Keratinocyte (primary cell): ENCODE results near the gene POP4. TPM values are rescaled to one million over a fixed set of nuclear protein-coding genes. Genes with fewer than 3 reads are reported as not detected.
A peak's percentile ranks its signal among the peaks of the same experiment; 100 is the strongest.

ENCODE experiments used
- DNase-seq: peaks from one replicate; pipeline ENCODE4 v3.0.0-alpha.2; 2011; ENCODE audit warnings: low read depth, missing footprints, low spot score
- FAIRE-seq: peaks from 2 replicates; lab custom pipeline; 2011; peaks lifted over from hg19 to GRCh38; lab: Jason Lieb, UNC
- H2AFZ ChIP-seq: 2 replicates; pipeline ENCODE4 v1.6.0; 2012; ENCODE audit warnings: low read length, control low read depth, inconsistent platforms; ENCODE audit not compliant: control insufficient read depth
- H3K27ac ChIP-seq: 2 replicates; pipeline ENCODE4 v1.5.1; 2011; ENCODE audit warnings: low read length; ENCODE audit not compliant: control insufficient read depth, insufficient read depth
- H3K27me3 ChIP-seq: 3 replicates; pipeline ENCODE4 v1.6.0; 2011; ENCODE audit warnings: low read length; ENCODE audit not compliant: control insufficient read depth, insufficient read depth; ENCODE audit errors: extremely low read depth
- H3K36me3 ChIP-seq, 2 experiments: 2 replicates in 1 of 2; 3 replicates in 1 of 2; pipeline ENCODE4 v1.5.1; 2011; ENCODE audit warnings: low read length in 2 of 2, mild to moderate bottlenecking in 1 of 2; ENCODE audit not compliant: control insufficient read depth in 2 of 2, insufficient read depth in 2 of 2; ENCODE audit errors: extremely low read depth in 1 of 2
- H3K4me1 ChIP-seq: 3 replicates; pipeline ENCODE4 v1.5.1; 2011; ENCODE audit warnings: low read length; ENCODE audit not compliant: control insufficient read depth, insufficient read depth; ENCODE audit errors: extremely low read depth
- H3K4me2 ChIP-seq: 3 replicates; pipeline ENCODE4 v1.6.0; 2011; ENCODE audit warnings: low read depth, low read length; ENCODE audit not compliant: control insufficient read depth, insufficient read depth; ENCODE audit errors: extremely low read depth
- H3K4me3 ChIP-seq, 3 experiments: fragments of 200-600 bp in 1 of 3; sonication (generic) in 1 of 3; 2 replicates in 2 of 3; 3 replicates in 1 of 3; pipeline ENCODE4 v1.5.1; 2011 to 2016; ENCODE audit warnings: low read length in 3 of 3, mild to moderate bottlenecking in 3 of 3, control low read depth in 2 of 3, inconsistent platforms in 1 of 3, low read depth in 1 of 3, mixed read lengths in 1 of 3, mixed run types in 1 of 3, moderate library complexity in 1 of 3; ENCODE audit not compliant: control insufficient read depth in 2 of 3, insufficient read depth in 2 of 3; ENCODE audit errors: extremely low read depth in 1 of 3
- H3K79me2 ChIP-seq: 2 replicates; pipeline ENCODE4 v1.6.0; 2012; ENCODE audit warnings: low read length; ENCODE audit not compliant: control insufficient read depth, insufficient read depth
- H3K9ac ChIP-seq: 3 replicates; pipeline ENCODE4 v1.6.0; 2011; ENCODE audit warnings: low read length; ENCODE audit not compliant: control insufficient read depth, insufficient read depth; ENCODE audit errors: extremely low read depth
- H3K9me1 ChIP-seq: 3 replicates; pipeline ENCODE4 v1.6.0; 2011; ENCODE audit warnings: low read length; ENCODE audit not compliant: control insufficient read depth, insufficient read depth; ENCODE audit errors: extremely low read depth
- H3K9me3 ChIP-seq: 2 replicates; pipeline ENCODE4 v1.5.1; 2012; ENCODE audit warnings: low read depth, low read length; ENCODE audit not compliant: control insufficient read depth
- H4K20me1 ChIP-seq: 3 replicates; pipeline ENCODE4 v1.6.0; 2011; ENCODE audit warnings: low read length; ENCODE audit not compliant: control insufficient read depth, insufficient read depth; ENCODE audit errors: extremely low read depth
- EZH2 ChIP-seq: IDR thresholded peaks from one replicate; pipeline ENCODE4 v1.6.1; 2012; ENCODE audit warnings: inconsistent platforms, mild to moderate bottlenecking, low read length, moderate library complexity
- dilution Hi-C: fragments of 300-500 bp; cut with MboI; formaldehyde crosslinking; loops from one replicate; pipeline ENCODE4 v1.7.0; 2020; ENCODE audit warnings: low sequenced_read_pairs; ENCODE audit not compliant: extremely low pct_ligation_motif_present
- polyA plus RNA-seq, 5 experiments: library from polyadenylated mRNA; depleted of rRNA in 3 of 5; stranded (reverse) in 3 of 5; stranded (forward) in 1 of 5; unstranded in 1 of 5; fragments of >200 nt; gene quantifications; 1 replicate in 1 of 5; 2 replicates in 3 of 5; 3 replicates in 1 of 5; pipeline versions ENCODE4 v1.2.1 to v1.2.3, GENCODE V29; 2011 to 2012; ENCODE audit warnings: missing spikeins in 2 of 5, low read depth in 1 of 5, low replicate concordance in 1 of 5
- TF ChIP-seq, protein P1 (sequence below), 3 experiments: IDR thresholded peaks in 1 of 3; conservative IDR thresholded peaks in 1 of 3; optimal IDR thresholded peaks in 1 of 3; 2 replicates in 2 of 3; 3 replicates in 1 of 3; pipeline versions ENCODE3 to v1.5.1; 2011; ENCODE audit warnings: low read length in 3 of 3, mild to moderate bottlenecking in 3 of 3, moderate library complexity in 2 of 3, control low read depth in 1 of 3, inconsistent platforms in 1 of 3; ENCODE audit not compliant: insufficient read depth in 2 of 3; ENCODE audit errors: extremely low read depth in 1 of 3

The POP4 gene
- polyA plus RNA-seq, 1 donor (not counting 4 experiments of a cell fraction or from before 2014, with no cell fraction given) = 104 TPM

- Histone ChIP-seq H3K79me2 (peaks cover 19% of the 10 kb centered on the region), H3K4me3 (no peak overlapping the region), H3K27me3 (peaks cover 4% of the 10 kb centered on the region), H3K9ac (no peak overlapping the region), H3K9me3 (no peaks in the 10 kb centered on the region), H3K27ac (no peak overlapping the region), H3K4me2 (no peak overlapping the region), H3K4me1 (peaks cover 6% of the 10 kb centered on the region), H3K9me1 (no peaks in the 10 kb centered on the region), H2AFZ (no peak overlapping the region), H3K36me3 (no peaks in the 10 kb centered on the region), H4K20me1 (no peaks in the 10 kb centered on the region)
- dilution Hi-C loops = loop anchor here (10.0 kb wide), 1 partner anchor 111 kb away; the partner anchor contains the start of gene C19orf12
- TF ChIP-seq, protein P1, sequence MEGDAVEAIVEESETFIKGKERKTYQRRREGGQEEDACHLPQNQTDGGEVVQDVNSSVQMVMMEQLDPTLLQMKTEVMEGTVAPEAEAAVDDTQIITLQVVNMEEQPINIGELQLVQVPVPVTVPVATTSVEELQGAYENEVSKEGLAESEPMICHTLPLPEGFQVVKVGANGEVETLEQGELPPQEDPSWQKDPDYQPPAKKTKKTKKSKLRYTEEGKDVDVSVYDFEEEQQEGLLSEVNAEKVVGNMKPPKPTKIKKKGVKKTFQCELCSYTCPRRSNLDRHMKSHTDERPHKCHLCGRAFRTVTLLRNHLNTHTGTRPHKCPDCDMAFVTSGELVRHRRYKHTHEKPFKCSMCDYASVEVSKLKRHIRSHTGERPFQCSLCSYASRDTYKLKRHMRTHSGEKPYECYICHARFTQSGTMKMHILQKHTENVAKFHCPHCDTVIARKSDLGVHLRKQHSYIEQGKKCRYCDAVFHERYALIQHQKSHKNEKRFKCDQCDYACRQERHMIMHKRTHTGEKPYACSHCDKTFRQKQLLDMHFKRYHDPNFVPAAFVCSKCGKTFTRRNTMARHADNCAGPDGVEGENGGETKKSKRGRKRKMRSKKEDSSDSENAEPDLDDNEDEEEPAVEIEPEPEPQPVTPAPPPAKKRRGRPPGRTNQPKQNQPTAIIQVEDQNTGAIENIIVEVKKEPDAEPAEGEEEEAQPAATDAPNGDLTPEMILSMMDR (optimal IDR thresholded peaks at IDR 0.05 in 1 of 3, IDR thresholded peaks at IDR 0.05 in 1 of 3, conservative IDR thresholded peaks at IDR 0.05 in 1 of 3; ENCODE audit: extremely low read depth in 1 of 3, insufficient read depth in 2 of 3, low read length in 3 of 3) = no peak
- TF ChIP-seq EZH2 = no peak
- no peak for FAIRE-seq
- DNase-seq = no peak
Observed at GRCh38 chr19:29603308-29603707, 2.8 kb upstream of the POP4 start.

DNA sequence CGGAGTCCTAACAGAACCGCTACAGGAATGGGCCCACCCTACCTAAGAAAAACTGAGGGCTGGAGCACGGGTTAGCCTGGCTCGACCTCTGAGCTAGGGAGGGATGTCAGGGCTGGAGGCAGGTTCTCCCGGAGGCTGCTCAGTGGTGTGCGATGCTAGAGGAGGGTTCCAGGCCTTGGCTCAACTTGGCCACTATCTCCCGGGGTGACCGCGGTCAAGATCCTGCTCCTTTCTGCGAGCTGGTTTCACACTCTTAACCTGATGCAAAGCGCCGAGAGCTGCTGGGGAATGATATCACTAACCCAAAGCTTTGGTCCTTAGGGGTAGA, 301 bp downstream of the POP4 start:
- FAIRE-seq = no peak
- no peak for TF ChIP-seq EZH2
- H3K36me3 ChIP-seq = peaks cover 10 to 18% of the 10 kb centered on the region in 2 experiments

GRCh38 chr19:29609636-29610035, 3.6 kb downstream of the POP4 start:
- no peak overlapping the region for H3K27ac ChIP-seq
- no peak overlapping the region for H3K9ac ChIP-seq
- DNase-seq = no peak
- dilution Hi-C loops = loop anchor here (10.0 kb wide), 1 partner anchor 105 kb away; the partner anchor contains the start of gene C19orf12
- H3K4me3 ChIP-seq = no peak overlapping the region
- H3K4me2 ChIP-seq = no peak overlapping the region
- FAIRE-seq = no peak
- TF ChIP-seq, protein P1 (optimal IDR thresholded peaks at IDR 0.05 in 1 of 3, IDR thresholded peaks at IDR 0.05 in 1 of 3, conservative IDR thresholded peaks at IDR 0.05 in 1 of 3; ENCODE audit: extremely low read depth in 1 of 3, insufficient read depth in 2 of 3, low read length in 3 of 3) = no peak
- no peak for TF ChIP-seq EZH2
- no peaks in the 10 kb centered on the region for H3K9me3 ChIP-seq
- H3K9me1 ChIP-seq = no peaks in the 10 kb centered on the region
- H3K27me3 ChIP-seq = no peaks in the 10 kb centered on the region
- H2AFZ ChIP-seq = no peak overlapping the region
- H3K4me1 ChIP-seq = peaks cover 6% of the 10 kb centered on the region
- H4K20me1 ChIP-seq = no peaks in the 10 kb centered on the region
- peaks cover 29 to 35% of the 10 kb centered on the region in 2 experiments for H3K36me3 ChIP-seq
- peaks cover 19% of the 10 kb centered on the region for H3K79me2 ChIP-seq

More for the DNA sequence above, 301 bp downstream of the POP4 start:
- Histone ChIP-seq H3K9me3 (no peaks in the 10 kb centered on the region), H3K79me2 (peaks cover 19% of the 10 kb centered on the region), H2AFZ (peak overlapping the region; percentile 89), H3K9ac (peak overlapping the region; percentile 95), H3K4me3 (peak overlapping the region; percentile 93 to 98 (median 94)), H3K4me1 (peaks cover 6% of the 10 kb centered on the region), H3K27ac (peak overlapping the region; percentile 88), H3K27me3 (no peaks in the 10 kb centered on the region), H3K4me2 (peak overlapping the region; percentile 99), H3K9me1 (no peaks in the 10 kb centered on the region), H4K20me1 (no peaks in the 10 kb centered on the region)
- dilution Hi-C loops = loop anchor here (10.0 kb wide), 1 partner anchor 108 kb away; the partner anchor contains the start of gene C19orf12
- no peak for DNase-seq
